Superior temporal gyrus (tissue), 1 donor: ENCODE data around the gene TRANK1.
"Not testable (repeated sequence)": the region's sequence is repeated elsewhere in the genome, so short reads cannot be mapped to it uniquely, and the experiment has no call there.

ENCODE experiments used
- DNase-seq: peaks from one replicate; pipeline ENCODE4 v3.0.0-alpha.2; 2016; ENCODE audit errors: extremely low spot score

Gene TRANK1

GRCh38 chr3:36957063-36957462 is 12.2 kb upstream of the TRANK1 start:
- DNase-seq = no peak

- no peak for DNase-seq
Observed at GRCh38 chr3:36956155-36956554, 11.3 kb upstream of the TRANK1 start.

GRCh38 chr3:36954452-36955134 is 9.7 kb upstream of the TRANK1 start:
- DNase-seq = no peak

- not testable (repeated sequence) for DNase-seq
Observed at GRCh38 chr3:36947814-36948213, 3.0 kb upstream of the TRANK1 start.

DNA sequence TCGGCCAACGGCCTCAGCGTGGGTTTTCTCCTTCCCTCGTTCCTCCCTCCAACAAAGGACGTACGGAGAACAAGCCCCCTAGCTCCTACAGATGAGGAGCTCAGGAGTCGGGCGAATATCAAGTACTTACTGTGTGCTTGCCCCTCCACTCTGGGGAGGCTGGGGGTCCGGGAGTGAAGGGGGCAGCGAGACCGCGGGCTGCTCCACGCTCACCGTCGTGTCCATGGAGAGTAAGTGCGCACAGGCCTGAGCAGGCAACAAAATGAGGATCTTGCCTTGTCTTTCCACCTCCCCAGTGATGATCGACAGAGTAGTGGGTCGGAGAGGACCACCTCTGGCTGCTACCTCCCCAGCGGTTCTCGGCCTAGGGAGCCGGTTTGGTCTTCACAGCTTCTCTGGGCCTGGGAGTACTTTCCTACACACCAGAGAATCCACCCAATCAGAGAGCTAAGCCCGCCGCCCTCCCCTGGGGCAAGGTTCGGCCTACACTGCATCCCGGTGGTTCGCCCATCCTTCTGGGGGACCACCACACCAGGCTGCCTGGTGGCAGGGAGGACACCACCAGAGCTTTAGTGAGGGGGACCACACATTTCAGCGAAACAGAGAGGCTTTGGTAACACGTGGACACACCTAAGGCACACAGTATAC is 603 bp upstream of the TRANK1 start:
- no peak for DNase-seq

GRCh38 chr3:36944012-36944640 is 728 bp downstream of the TRANK1 start:
- peak; percentile 49 for DNase-seq

DNA sequence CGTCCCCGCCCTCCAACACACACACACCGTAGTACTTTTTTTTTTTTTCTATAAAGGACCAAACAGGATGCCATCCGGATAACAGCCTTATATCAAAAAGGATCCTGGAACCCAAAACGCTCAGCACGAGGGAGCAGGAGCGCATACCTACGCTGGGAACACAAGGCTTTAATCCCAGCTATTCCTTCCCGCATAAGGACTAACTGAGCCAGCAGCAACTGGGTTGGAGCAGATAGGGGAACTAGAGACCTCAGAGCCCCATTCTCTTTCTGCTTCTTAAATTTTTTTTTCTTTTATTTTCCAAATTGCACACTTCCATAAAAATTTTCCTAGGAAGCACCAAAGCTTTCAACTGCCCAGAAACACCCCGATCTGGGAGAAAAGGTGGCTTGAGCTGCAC is 1.3 kb downstream of the TRANK1 start:
- DNase-seq = peak; percentile 15

DNA sequence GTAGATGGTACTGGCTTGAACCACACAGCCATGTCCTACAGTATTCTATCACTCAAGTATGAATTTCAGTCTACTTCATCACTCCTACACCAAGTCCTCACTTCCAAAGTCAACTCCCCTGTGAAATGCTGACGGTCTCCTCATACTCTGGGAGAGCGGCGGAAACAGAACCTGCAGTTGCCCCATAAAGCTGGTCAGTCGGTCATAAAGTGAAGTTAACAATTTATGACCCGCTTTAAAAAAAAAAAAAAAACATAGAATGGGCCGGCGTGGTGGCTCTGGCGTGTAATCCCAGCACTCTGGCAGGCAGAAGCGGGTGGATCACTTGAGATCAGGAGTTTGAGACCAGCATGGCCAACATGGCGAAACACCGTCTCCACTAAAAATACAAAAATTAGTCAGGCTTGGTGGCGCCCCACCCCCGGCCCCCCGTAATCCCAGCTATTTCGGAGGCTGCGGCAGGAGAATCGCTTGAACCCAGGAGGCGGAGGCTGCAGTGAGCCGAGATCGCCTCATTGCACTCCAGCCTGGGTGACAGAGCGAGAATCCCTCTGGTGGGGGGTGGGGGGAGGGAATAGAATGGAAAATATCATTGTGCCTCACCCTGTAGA is 2.1 kb downstream of the TRANK1 start:
- DNase-seq = no peak

DNA sequence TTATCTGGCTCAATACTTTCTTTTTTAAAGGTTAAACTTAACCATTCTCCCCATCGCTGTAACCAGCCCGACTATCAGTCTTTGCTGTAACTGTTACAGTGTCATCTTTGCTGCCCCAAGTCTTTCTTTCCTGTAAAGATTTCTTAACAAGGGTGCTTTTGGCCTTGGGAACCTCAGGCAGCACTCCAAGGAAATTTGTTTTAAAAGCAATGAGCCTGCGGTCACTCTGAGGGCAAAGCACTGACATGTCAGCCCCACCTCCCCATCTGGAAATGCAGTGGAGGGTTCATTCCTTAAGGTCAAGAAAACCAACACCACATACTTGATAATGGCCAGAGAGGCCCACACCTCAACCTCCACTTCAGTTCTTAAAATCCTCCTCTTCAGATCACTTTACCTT is 3.2 kb downstream of the TRANK1 start:
- no peak for DNase-seq

DNA sequence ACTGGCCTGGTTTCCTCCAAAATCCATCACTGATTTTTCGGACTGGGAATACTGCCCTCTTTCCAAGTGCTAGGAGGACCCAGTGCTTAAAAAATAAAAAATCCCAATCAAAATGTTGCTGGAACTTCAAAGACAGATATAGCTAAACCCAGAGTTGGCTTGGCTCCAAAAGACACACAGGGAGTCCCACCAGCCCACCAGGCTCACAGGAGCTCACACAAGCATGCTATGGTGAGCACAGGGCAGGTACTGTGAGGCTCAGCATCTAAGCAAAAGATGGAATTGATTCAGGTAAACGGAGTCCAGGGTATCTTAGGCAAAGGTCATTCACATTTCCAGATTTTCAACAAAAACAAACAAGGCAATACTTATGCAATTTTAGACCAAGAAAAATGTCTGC is 3.7 kb downstream of the TRANK1 start:
- DNase-seq = no peak

GRCh38 chr3:36937492-36937891 is 7.4 kb downstream of the TRANK1 start:
- DNase-seq = no peak

GRCh38 chr3:36933540-36934296 is 11.1 kb downstream of the TRANK1 start:
- DNase-seq = no peak

GRCh38 chr3:36931424-36931823 is 13.4 kb downstream of the TRANK1 start:
- not testable (repeated sequence) for DNase-seq

GRCh38 chr3:36928220-36928619 is 16.6 kb downstream of the TRANK1 start:
- no peak for DNase-seq

- DNase-seq = no peak
Observed at GRCh38 chr3:36926292-36926897, 18.5 kb downstream of the TRANK1 start.

DNA sequence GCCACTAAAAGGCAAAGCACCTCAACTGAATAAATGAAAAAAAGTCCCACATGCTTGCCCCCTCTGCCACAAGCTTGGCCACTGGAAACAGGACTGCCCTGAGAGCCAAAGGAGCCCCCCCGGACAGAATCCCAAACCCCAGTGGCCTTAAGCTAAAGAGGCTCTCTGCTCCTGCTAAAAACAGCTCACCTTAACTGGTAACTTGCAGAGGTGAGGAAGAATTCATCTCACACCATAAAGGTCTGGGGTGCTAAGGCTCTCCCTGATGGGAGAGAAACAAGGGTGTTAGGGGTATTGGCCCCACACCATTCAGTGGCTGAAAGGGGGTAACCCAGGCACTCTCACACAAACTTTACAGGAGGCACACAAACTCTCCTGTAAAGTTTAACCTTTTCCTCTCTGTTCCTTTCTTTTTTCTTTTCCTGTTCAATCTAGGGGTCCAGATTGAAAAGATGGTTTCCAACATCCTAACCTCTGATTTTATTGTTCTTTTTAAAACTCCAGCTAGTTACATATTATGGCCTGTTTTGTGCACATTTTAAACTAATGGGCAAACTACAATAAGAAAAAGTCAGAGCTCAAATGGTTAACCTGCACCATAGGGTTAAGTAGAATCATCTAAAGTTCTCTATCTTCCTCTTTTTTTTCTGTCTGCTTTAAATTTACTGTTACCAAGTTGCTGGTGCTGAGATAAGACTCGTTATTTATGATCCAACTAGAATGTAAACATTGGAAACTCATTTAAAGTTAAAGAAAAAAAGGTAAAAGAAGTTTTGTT is 19.9 kb downstream of the TRANK1 start:
- no peak for DNase-seq

- DNase-seq = no peak
Observed at GRCh38 chr3:36923981-36924743, 20.7 kb downstream of the TRANK1 start.

DNA sequence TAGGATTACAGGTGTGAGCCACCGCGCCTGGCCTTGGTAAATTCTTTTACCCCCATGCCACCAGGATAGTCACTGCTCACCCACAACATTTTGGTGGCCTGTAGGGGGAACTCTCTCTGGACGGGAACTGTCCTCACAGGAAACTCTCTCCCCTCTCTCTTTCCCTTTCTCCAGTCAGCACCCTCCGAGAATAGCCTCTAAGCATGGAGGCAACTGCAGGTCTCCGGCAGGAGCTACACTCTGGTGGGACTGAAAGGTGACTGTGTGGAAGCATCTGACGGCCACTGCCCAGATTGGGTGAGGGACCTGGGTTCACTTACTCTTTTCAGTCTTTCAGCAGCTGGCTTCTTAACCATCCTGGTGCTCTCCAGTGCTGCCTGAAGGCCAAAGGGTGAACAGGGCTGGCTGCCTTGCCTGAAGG is 21.3 kb downstream of the TRANK1 start:
- DNase-seq = no peak

GRCh38 chr3:36920884-36921567 is 23.8 kb downstream of the TRANK1 start:
- DNase-seq = no peak
